ENCODE results near the gene GGCX.
A peak's percentile ranks its signal among the peaks of the same experiment; 100 is the strongest.
"Not testable (repeated sequence)": the region's sequence is repeated elsewhere in the genome, so short reads cannot be mapped to it uniquely, and the experiment has no call there.

GGCX gene

DNA sequence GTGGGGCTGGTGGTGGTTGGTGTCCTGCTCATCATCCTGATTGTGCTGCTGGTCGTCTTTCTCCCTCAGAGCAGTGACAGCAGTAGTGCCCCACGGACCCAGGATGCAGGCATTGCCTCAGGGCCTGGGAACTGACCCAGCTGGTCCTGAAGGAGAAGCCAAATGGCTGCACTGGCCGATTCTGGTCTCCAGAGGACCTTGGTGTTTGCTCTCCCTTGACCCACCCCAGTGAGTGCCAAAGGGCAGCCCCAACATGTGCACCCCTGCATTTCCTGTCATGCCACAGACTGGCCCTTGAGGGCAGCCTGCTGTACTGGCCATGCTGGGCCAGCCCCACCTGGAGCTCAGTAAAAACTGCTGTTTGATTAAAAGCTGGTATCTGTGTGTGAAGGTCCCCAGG lies 31.7 kb upstream of the GGCX start:
- DNase-seq, result no peak

DNA sequence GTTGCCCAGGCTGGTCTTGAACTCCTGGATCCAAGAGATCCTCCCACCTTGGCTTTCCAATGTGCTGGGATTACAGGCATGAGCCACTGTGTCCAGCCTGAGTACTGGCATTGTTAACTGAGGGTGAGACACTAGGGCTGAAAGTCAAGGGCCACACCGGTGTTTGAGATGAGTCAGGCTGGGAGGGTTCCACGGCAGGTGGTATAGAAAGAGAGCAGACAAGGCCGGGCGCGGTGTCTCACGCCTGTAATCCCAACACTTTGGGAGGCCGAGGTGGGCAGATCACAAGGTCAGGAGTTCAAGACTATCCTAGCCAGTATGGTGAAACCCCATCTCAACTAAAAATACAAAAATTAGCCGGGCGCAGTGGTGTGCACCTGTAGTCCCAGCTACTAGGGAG lies 31.0 kb upstream of the GGCX start:
- not testable (repeated sequence) for DNase-seq

DNA sequence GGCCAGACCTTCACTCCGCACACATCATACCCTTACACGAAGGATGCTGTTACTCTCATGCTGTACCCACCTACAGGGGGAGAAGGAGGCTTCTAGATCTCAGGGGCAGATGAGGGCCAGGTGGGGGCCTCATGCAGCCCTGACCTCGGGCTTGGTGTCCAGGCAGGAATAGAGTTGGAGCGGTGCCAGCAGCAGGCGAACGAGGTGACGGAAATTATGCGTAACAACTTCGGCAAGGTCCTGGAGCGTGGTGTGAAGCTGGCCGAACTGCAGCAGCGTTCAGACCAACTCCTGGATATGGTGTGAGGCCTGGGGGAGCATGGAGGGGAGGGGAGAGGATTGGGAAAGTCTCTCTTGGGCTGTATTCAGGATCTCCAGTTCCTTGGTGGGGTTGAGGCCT lies 30.3 kb upstream of the GGCX start:
- DNase-seq, result no peak

DNA sequence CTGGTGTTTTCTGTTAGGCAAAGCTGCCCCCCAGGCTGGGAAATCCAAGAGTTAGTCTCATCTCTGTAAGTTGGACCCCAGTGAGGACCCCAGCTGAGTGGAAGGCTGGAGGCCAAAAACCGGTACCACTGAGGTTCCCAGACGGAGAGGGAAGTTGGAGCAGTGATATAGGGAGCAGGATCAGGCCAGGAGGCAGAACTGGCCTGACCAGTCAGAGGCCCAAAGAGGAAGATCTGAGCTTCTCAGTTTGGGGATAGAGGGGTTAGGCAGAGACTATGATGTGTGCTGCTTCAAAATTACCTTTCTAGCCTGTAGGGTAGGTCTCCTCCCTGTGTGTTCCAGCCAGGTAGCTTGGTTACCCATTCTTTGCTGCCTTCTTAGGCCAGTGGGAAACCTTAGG lies 29.7 kb upstream of the GGCX start:
- no peak for DNase-seq

DNA sequence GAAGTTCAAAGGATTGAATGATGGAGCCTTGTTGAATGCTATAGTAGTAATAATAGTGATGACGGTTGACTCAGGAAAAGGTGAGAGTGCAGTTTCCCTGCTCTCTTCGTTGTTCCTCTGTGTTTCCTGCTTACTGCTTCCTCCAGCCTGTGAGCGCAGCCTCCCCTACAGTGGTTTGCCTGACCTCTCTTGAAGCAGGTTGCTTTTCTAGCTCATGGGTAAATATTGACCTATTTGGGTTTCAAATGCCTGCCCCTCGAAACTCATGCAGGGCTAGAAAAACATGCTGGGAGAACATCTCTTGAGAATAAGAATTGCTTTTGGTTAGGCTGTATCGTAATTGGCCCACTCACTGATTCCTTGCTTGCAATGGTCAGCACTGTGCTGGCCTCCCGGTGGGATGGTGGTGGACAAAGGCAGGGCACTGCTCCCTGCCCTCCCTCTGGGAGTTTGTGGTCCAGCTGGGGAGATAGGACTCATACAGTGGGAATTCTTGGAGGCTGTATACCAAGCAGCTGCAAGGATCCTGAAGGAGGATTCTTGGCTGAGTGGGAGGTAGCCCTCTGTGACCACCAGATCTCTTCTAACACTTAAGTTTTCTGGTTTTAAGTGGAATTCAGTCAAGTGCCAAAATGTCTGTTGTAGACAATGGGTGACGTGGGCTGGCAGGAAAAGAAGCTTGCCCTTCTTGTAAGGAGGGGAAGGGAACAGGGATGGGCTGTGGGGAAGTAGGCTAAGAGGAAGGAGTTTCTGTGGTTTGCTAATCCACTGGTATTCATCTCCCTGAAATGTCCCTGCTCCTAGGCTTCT lies 28.9 kb upstream of the GGCX start:
- DNase-seq, result no peak

DNA sequence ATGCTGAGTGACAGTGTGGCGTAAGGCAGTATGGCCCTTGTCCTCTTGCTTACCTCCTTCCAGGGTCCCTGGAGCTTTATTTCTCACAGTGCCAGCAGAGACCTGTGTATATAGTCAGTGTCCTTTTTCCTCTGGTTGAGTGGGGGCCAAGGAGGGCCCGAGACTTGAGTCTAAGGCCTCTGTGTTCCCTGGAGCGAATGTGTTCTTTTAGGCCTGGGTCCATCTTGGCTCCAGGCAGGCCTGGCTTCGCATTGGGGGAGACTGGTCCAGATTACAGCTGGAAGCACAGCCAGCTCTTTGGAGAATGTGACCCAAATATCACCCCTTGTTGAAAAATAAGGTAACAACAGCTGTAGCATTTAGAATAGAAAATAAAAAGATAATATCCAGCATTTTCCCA lies 27.9 kb upstream of the GGCX start:
- no peak for DNase-seq

DNA sequence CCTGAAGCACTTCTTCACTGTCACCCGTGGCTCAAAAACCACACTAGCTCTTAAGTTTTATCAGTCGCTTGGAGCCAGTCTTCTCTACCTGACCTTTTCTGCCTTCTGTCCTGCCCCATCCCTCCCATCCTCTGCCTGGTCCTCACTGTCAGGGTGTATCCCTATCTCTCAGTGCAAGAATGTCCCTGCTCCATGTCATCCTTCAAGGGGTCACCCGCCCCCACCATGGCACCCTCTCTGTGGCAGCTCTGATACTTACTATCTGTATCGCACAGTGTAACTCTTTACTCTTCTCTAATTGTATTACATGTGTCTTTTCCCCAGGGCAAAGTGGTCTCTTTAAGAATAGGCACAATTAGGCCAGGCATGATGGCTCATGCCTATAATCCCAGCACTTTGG lies 27.4 kb upstream of the GGCX start:
- no peak for DNase-seq

DNA sequence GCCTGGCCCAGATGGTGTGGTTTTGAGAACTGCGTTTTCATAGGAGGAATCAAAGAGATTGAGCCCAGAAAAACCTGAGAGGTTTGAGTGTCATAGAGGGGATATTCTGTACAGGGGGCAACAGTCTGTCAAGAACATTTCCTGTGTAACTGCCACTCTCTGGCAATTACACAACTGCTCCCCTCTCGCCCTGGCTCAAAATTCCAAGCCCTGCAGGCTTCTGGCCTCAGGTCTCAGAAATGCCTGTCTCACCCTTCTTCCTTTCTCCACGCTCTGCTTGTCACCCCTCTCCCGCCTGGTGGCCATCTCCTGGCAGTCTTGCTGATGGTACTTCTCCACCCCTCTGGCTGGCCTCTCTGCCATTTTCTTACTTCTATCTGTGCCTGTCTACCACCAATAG lies 26.9 kb upstream of the GGCX start:
- DNase-seq, result no peak

DNA sequence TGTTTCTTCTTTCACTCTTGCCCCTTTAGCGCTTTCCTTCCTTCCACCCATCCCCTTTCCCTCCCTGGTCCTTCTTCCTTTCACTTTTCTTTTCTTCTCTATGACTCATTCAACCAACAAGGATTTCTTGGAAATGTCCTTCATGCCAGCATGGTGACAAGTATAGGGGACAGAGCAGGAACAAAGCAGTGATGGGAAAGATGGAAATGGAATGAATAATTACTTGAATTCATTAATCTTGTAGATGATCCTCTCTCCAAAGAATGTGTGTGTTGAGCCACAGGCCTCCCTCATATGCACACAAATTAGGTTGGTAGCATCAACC lies 24.4 kb upstream of the GGCX start:
- DNase-seq, result no peak

DNA sequence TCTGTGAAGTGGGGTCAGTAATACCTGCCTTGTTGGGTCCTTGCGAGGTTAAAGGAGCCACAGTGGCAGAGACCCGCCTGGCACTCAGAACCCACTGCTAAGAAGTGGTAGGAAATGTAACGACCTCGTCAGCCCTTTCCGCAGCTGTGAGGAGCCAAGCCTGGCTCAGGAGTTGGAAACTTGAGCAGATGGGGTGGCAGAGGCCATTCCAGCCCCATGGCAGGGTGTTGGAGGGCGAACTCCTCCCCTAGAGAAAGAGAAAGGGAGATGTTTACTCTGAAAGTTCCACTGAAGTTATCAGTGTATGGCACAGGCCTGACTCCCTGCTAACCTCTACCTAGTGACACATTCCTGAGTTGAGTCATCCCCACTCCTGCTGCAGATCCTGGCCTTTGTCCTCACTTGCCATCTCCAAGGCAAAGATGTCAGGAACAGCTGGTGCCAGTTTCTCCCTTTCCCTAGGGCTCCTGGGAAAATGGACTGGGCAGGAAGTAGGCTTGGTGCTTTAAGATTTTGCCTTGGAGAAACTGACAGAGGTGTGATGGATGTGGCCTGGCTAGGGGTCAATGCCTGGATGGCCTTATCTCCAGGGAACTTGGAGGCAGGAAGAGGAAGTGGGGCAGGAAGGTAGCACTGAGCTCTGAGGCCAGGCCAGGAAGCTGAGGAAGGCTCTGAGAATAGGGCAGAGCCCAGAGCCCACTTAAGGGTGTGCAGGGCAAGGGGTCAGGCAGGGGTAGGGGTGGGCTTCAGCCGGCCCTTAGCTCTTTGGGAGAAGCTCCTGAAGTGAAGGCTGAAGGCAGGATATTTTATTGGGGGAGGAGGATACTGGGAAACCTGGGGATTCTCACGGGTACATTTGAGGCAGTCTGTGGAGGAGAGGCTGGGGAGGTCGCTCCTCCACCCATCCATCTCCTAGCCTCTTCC lies 23.8 kb upstream of the GGCX start:
- DNase-seq, result no peak

DNA sequence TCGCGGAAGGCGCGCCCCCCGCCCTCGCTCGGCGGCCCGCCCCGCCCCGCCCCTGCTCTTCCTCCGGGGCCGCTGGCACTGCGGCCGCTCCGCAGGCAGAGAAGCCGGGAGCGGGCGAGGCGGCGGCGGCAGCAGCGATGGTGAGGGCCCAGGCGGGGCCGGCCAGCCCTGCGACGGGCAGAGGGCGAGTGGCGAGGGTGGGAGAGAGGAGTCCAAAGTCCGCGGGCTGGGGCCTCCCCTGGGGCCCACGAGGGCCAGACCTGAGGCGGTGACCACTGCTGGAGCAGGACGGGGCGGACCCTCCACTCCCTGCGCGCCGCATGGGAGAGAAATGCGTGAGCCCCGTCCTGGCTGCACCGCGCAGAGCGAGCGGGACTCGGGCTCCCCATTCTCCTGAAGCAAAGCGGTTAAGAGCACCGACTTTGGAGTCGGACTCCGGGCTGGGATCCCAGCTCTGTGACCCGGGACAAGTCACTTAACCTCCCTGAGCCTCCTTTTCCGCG lies 23.1 kb upstream of the GGCX start, which contains the start of gene VAMP5:
Gene VAMP5 (plus strand): TSS at position 78 of the 503 bp plus-strand sequence. CDS start 60 bp downstream, at position 138.
- DNase-seq, result no peak

DNA sequence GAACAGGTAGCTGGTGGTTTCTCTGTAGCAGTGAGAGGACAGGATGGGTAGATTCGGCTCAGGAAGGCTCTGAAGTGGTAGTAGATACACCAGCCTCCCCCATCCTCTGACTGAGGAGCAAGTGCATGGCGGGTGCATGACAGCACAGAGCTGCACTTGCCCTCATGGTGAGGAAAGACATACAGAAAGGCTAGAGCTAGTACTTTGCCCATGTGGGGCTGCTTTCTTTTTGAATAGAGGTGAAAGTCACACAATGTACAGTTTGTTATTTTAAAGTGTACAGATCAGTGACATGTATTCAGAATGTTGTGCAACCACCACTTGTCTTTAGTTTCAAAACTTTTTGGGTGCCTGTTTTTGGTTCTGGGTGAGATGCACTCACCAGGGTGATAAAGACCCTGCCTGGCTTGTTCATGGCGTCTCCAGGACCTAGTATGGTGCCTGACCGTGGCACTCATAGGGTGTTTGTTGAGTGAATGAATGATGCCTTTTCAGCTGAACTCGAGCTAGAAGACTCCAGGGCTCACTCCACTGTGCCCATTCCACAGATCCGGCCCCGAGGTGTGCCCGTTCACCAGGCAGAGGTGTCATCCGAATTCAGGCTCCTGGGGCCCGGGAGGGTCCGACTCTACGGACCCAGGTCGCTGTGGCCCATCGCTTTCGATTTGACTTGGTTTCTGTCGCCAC lies 22.5 kb upstream of the GGCX start:
- no peak for DNase-seq

DNA sequence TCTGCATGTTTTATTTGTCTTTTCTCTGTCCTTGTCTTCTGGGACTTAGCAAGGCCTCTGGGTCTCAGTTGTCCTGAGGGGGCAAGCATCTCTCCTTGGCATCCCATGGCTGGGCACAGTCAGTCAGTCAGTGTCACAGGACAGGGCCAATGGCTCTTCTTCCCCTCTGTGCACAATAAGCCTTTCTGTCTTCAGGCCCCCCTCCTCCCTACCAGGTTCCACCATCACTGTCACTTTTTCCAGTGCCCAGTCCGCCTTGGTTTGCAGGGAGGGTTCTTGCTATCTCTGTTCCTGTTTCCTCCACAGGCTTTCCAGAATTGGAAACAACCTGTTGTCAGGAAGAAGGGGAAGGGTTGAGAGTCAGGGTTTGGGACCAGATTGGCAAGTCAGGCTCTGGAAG lies 21.2 kb upstream of the GGCX start:
- no peak for DNase-seq

DNA sequence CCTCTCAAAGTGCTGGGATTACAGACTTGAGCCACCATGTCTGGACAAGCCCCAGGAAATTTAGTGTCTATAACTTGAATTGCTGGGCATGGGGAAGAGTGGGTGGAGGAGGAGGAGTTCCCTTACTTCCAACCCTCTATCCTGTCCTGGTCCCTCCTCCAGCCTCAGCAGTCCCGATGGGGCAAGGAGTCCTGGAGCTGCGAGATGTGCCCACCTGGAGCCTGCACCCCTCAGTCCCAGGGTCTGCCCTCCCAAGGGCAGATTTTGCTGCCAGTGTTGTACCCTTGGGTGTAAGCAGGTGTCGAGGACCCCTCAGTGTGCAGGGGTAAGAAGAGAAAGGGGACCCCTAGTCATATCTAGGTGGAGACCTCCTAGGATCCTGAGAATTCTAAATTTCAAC lies 18.9 kb upstream of the GGCX start:
- no peak for DNase-seq

DNA sequence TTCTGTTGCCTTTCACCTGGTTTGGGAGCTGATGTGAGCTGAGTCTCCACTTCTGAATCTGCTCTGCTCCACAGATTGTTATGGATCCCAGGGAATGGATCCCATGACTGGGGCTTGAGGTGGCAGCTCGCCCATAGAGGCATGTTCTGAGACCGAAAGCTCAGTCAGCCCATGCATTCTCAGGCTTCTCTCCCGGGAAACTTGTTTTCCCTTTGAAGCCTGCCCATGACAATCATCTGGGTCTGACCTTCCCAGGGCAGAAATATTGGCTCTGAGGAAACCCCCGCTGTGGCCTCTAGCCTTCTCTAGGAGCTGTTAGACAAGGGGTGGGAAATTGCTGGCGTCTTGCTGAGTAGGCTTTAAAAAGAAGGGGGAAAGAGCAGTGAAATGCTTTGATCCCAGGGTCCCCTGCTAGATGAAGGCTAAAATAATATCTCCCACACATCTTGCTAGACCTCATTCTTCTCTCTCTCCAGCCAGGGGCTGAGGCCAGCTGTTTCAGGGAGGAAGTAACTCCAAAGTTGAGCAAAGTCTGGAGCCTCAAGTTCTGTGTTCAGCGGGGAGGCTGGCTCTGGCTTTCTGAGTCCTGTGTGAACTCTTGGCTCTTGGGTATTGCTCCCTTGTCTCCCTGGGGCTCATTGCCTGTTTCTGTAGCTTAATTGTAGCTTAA lies 18.1 kb upstream of the GGCX start:
- DNase-seq, result peak; percentile 70 to 76

DNA sequence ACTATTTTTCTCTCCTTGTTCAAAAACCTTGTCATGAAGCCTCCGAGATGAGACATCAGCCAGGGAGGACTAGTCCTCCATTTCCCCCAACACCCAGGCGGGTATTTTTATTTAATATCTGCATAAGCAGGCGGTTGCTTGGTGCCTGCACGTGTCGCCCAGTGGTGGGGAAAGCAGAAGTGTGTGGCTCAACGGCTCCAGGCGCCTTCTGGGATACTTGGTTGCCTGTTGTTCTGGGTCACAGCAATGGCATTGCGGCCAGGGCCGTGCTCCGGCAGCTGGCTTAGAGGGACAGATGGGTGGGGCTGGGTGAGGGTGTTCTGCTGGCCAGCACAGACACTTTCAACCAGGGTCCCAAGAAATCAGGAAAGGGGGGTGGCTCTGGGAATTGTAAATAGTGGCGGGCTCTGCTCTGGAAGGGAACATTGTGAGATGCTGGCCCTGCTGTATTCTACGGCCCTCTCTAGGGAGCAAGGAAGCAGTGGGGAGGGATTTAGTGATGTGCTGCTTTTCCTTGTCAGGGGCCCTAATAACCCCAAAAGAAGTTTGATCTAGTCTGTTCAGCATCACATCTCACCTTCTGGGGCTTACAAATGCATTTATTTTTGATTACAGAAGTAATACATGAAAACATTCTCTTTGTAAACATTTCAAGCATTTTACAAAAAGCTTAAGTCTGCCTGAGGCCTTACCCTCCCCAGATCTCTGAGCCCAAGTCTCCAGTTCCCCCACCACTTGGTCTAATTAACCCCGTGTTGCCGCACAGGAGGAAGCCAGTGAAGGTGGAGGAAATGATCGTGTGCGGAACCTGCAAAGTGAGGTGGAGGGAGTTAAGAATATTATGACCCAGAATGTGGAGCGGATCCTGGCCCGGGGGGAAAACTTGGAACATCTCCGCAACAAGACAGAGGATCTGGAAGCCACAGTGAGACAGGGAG lies 17.2 kb upstream of the GGCX start:
- DNase-seq, result peak; percentile 84 to 91

DNA sequence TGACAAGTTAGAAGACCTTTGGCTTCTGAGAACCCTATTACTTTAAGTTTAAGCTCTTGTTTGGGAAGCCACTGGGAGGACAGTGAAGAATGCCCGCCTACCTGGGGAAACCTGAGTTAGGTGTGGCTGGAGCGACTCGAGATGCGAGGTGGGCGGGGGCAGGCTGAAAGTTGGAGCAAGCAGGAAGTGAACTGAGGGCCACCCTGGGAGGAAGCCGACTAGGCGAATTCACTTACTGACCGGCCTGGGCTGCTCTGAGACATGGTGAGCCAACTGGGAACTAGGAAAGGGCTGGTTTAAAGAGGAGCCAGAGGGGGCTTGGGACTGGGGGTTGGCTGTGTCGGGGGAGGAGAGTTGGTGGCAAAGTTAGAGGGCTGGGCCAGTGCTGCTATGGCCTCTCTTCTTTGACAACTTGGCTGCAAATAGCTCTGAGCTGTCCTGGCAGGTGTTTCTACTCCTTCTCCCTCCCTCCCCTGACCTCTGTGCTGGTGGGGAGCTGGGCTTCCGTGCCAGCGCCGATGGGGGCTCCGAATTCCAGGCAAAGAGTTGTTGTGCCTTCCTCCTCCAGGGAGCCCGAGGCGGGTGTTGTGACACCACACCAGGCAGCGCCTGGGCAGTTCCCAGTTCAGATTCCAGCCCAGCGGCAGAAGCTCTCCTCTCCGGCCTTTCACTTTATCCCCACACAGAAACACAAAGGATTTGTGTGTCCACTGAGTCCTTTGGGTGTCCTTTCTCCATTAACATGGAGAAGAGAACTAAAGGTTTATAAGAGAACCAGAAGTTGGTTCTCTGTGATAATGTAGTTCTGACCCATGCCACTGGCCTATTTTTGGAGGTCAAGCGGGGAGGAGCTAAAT lies 16.3 kb upstream of the GGCX start, which contains the start of gene VAMP8:
Gene VAMP8 (plus strand): TSS at position 201 of the 857 bp plus-strand sequence. CDS start 61 bp downstream, at position 262.
- peak; percentile 61 to 70 for DNase-seq

DNA sequence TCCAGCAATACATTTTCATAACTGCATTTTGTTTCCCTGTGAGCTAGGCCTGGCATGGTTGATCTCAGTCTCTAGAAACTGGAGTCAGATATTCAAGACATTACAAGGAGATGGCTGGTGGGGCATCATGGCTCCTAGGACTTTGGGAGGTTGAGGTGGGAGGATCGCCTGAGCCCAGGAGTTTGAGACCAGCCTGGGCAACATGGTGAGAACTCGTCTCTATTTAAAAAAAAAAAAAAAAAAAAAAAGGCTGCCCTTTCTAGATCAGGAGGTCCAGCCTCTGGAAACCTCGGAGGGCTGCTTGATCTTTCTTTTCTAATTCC lies 15.7 kb upstream of the GGCX start:
- no peak for DNase-seq

DNA sequence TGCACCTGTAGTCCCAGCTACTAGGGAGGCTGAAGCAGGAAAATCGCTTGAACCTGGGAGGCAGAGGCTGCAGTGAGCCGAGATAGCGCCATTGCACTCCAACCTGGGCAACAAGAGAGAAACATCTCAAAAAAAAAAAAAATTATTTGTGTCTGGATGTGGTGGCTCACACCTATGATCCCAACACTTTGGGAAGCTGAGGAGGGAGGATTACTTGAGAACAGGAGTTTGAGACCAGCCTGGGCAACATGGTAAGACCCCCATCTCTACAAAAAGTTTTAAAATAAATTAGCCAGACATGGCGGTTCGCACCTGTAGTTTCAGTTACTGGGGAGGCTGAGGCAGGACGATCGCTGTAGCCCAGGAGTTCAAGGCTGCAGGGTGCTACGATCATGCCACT lies 14.4 kb upstream of the GGCX start:
- DNase-seq, result no peak

DNA sequence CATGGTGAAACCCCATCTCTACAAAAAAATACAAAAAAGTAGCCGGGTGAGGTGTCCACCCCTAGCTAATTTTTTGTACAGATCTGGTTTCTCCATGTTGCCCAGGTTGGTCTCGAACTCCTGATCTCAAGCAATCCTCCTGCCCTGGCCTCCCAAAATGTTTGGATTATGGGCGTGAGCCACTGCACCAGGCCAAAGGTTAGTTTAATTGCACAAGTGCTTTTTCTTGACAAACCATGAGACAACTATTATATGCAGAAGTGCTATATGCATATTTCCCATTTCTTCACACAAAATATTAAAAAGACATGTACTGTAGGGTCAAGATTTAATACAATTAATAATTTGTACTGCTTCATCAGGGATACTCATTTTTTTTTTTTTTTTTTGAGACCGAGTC lies 5.0 kb upstream of the GGCX start:
- no peak for DNase-seq

DNA sequence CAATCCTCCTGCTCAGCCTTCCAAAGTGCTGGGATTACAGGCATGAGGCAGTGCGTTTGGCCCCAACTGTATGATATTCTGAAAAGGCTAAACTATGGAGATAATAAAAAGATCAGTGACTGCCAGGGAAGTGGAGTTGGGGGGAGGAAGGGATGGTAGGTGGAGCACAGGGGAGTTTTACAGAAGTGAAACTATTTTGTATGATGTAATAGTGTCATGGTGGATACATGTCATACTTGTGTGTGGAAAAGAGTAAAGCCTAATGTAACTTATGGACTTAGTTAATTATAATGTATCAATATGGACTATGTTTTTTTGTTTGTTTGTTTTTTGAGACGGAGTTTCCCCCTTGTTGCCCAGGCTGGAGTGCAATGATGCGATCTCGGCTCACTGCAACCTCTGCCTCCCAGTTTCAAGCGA lies 2.9 kb upstream of the GGCX start:
- peak; percentile 29 to 35 for DNase-seq
